Activated CD8-positive, alpha-beta T cell treated with anti-CD3 and anti-CD28 coated beads, Interleukin-2, amount 10 ng/mL, durations not matched to agents 7 days and 5 days (primary cell): ENCODE data around the gene IL15RA. TPM values are rescaled to one million over a fixed set of nuclear protein-coding genes. Genes with fewer than 3 reads are reported as not detected.
"Not testable (repeated sequence)": the region's sequence is repeated elsewhere in the genome, so short reads cannot be mapped to it uniquely, and the experiment has no call there.

Source experiments
- ATAC-seq: fragments of 150-1000 bp; cut with Tn5 transposase; one replicate; pipeline ENCODE4 v1.10.0; 2021; ENCODE audit warnings: moderate library complexity
- CTCF ChIA-PET: fragments of 350-600 bp; sonication (Branson Sonifier 250); formaldehyde crosslinking; loops from one replicate; lab custom pipeline; 2021; ENCODE audit warnings: antibody characterized with exemption; lab: Charles Lee
- POLR2A ChIA-PET: fragments of 350-600 bp; sonication (Branson Sonifier 250); formaldehyde crosslinking; loops from one replicate; lab custom pipeline; 2021; ENCODE audit warnings: antibody characterized with exemption; lab: Charles Lee
- DNase-seq: peaks from one replicate; pipeline ENCODE4 v3.0.0-alpha.2; 2020
- H3K27ac Mint-ChIP-seq: one replicate; pipeline ENCODE4 v1.8.0; 2021; ENCODE audit warnings: mild to moderate bottlenecking, mixed read lengths
- H3K27me3 Mint-ChIP-seq: one replicate; pipeline ENCODE4 v1.8.0; 2021; ENCODE audit warnings: low read depth, mixed read lengths
- H3K36me3 Mint-ChIP-seq: one replicate; pipeline ENCODE4 v1.8.0; 2021; ENCODE audit warnings: low read depth, mixed read lengths
- H3K4me1 Mint-ChIP-seq: one replicate; pipeline ENCODE4 v1.8.0; 2021; ENCODE audit warnings: low read depth, mixed read lengths
- H3K4me3 Mint-ChIP-seq: one replicate; pipeline ENCODE4 v1.8.0; 2021; ENCODE audit warnings: mild to moderate bottlenecking, mixed read lengths
- H3K9me3 Mint-ChIP-seq: one replicate; pipeline ENCODE4 v1.8.0; 2022; ENCODE audit warnings: mixed read lengths; ENCODE audit not compliant: insufficient read depth
- total RNA-seq, 2 experiments: library from RNA; stranded (reverse); gene quantifications; one replicate each; pipeline ENCODE4 v1.2.3, GENCODE V29; 2021

The IL15RA gene
- total RNA-seq, 2 experiments from 2014 or later = 17.2 to 18.1 TPM

DNA sequence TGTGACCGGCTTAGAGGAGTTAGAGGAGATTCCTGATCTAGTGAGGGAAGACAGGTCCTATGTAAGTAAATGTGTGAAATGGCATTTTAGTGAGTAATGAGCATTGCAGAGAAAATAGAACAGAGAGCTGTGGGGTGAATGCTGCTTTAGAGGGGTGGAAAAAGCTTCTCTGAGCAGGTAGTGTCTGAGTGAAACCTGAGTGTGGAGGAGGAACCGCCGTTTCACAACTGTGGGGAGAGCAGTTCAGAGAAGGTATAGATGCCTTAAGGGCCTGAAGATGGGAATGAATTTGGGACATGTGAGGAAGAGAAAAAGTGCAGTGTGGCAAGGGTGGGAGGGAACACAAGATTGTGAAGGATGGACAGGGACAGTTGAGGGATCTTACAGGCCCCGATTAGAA lies 65.7 kb downstream of the IL15RA start:
- no peaks in the 10 kb centered on the region for H3K4me1 Mint-ChIP-seq
- ATAC-seq (no peak), DNase-seq (no peak)
- H3K27me3 Mint-ChIP-seq = no peaks in the 10 kb centered on the region
- H3K27ac Mint-ChIP-seq = no peak overlapping the region
- H3K36me3 Mint-ChIP-seq = peaks cover 57% of the 10 kb centered on the region
- no peak overlapping the region for H3K4me3 Mint-ChIP-seq
- no peaks in the 10 kb centered on the region for H3K9me3 Mint-ChIP-seq
- ChIA-PET POLR2A (no interaction called here), CTCF (no interaction called here)

DNA sequence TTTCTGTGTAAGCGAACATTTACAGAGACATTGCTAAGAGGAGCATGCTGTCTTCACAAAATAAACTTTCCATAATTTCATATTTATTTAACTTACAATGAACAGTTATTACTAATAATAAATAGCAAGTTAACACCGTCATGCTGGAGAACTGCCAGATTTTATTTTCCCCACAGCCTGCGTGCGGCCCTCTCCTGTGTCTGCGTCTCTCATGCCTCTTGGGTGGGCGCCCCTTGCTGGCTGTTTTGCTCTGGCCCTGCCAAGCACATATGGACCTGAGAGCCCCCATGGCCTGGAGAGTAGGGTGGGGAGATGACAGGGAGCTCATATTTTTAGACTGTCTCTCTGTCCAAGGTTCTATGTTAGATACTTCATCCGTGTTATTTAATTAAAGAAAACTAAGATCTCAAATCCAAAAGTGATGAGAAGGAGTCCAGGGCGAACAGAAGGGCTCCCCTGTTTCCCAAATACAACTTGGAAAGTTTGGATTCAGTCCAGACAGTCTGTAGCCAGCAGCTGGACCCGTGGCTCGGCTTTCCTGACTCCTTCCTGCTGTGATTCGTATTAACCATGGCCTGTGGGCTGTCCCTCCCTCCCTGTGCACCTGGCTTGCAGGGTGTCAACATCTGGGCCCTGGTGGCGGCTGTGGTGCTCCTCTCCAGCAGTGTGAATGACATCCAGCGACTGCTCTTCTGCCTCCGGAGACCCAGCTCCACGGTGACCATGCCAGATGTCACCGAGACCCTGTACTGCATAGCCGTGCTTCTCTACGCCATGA lies 66.8 kb downstream of the IL15RA start:
- CTCF ChIA-PET = no interaction called here
- DNase-seq (no peak), ATAC-seq (no peak)
- POLR2A ChIA-PET = no interaction called here
- Mint-ChIP-seq H3K4me3 (no peak overlapping the region), H3K27me3 (no peaks in the 10 kb centered on the region), H3K27ac (no peak overlapping the region), H3K4me1 (peaks cover 2% of the 10 kb centered on the region), H3K36me3 (peaks cover 57% of the 10 kb centered on the region), H3K9me3 (no peaks in the 10 kb centered on the region)

DNA sequence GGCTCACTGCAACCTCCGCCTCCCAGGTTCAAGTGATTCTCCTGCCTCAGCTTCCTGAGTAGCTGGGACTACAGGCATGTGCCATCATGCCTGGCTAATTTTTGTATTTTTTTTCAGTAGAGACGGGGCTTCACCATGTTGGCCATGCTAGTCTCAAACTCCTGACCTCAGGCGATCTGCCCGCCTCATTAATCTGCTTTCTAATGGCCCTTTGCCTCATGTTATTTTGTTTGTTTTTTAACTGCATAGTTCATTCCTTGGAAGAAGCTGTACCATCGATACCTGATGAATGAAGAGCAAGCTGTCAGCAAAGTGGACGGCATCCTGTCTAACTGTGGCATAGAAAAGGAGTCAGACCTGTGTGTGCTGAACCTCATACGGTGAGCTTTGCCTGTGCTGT lies 68.7 kb downstream of the IL15RA start:
- H3K9me3 Mint-ChIP-seq, H3K4me1 Mint-ChIP-seq, H3K27ac Mint-ChIP-seq, H3K4me3 Mint-ChIP-seq, CTCF ChIA-PET, H3K27me3 Mint-ChIP-seq, ATAC-seq, DNase-seq: not testable (repeated sequence)
- POLR2A ChIA-PET = interaction anchor here (0.6 kb wide), 1 partner anchor 1425 kb away, joined by 3 read pairs; no protein-coding TSS in a partner anchor
- H3K36me3 Mint-ChIP-seq = peaks cover 51% of the 10 kb centered on the region

DNA sequence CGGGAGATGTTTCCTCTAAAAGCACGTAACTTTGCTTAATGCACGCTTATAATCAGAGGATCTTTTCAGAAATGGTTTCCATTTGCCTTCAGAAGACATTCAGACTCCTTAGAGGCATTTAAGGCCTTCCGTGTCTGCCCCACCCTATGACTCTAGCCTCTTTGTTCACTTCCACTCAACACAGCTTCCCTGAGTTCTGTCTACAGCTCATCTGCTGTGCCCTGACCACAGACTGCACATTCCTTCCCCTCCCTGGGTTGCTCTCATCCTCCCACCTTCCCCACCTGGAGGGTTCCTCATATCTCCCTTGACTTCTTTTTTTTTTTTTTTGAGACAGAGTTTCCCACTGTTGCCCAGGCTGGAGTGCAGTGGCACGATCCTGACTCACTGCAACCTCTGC lies 70.7 kb downstream of the IL15RA start:
- H3K4me3 Mint-ChIP-seq = no peak overlapping the region
- POLR2A ChIA-PET = interaction anchor here (0.7 kb wide), 1 partner anchor 11 kb away, joined by 3 read pairs; no protein-coding TSS in a partner anchor

DNA sequence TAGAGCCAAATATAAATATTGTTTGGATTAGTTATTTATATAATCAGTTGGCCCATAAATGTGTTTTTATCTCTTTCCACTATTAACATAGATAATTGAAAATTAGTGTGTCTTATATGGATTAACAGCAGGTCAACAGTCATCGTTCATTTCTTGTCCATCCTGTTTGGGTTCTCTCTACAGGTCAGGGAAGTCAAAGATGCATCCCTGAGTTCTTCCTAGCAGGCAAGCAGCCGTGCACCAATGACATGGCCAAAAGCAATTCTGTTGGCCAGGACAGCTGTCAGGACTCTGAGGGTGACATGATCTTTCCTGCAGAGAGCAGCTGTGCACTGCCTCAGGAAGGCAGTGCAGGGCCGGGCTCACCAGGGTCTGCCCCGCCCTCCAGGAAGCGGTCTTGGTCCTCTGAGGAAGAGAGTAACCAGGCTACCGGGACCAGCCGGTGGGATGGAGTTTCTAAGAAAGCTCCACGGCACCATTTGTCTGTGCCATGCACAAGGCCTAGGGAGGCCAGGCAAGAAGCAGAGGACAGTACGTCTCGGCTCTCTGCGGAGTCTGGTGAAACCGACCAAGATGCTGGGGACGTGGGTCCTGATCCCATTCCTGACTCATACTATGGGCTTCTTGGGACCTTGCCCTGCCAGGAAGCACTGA lies 71.4 kb downstream of the IL15RA start:
- Mint-ChIP-seq H3K4me3 (no peak overlapping the region), H3K4me1 (peaks cover 8% of the 10 kb centered on the region), H3K27me3 (no peaks in the 10 kb centered on the region), H3K9me3 (no peaks in the 10 kb centered on the region), H3K36me3 (peaks cover 50% of the 10 kb centered on the region), H3K27ac (no peak overlapping the region)
- CTCF ChIA-PET = no interaction called here
- DNase-seq = no peak
- POLR2A ChIA-PET = no interaction called here
- no peak for ATAC-seq

More for the DNA sequence above, 70.7 kb downstream of the IL15RA start:
- no peaks in the 10 kb centered on the region for H3K27me3 Mint-ChIP-seq
- H3K36me3 Mint-ChIP-seq = peaks cover 51% of the 10 kb centered on the region
- H3K4me1 Mint-ChIP-seq = peaks cover 8% of the 10 kb centered on the region
- no peaks in the 10 kb centered on the region for H3K9me3 Mint-ChIP-seq
- ATAC-seq (no peak), DNase-seq (no peak)
- CTCF ChIA-PET = no interaction called here
- H3K27ac Mint-ChIP-seq = no peak overlapping the region

DNA sequence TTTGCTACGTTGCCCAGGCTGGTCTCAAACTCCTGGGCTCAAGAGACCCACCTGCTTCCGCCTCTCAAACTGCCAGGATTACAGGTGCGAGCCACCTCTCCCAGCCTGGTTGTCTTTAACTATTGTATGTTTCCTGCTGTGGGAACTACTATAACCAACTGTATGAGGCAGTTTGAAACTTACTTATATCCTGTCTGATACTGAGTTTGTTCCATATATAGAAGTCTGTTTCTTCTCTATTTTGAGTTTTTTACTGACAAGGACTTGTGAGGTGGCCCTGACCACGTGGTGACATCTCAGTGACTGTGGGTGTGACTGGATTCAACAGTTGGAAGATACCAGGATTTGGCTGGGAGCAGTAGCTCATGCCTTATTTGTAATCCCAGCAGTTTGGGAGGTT lies 73.1 kb downstream of the IL15RA start:
- ChIA-PET CTCF (interaction anchor here (1.4 kb wide), 1 partner anchor 10 kb away, joined by 3 read pairs; no protein-coding TSS in a partner anchor), POLR2A (interaction anchor here (2.1 kb wide), 1 partner anchor 14 kb away, joined by 7 read pairs; no protein-coding TSS in a partner anchor)
- Mint-ChIP-seq H3K27ac (peak overlapping the region; percentile 28), H3K9me3 (no peaks in the 10 kb centered on the region), H3K4me3 (no peak overlapping the region), H3K27me3 (no peaks in the 10 kb centered on the region), H3K4me1 (peaks cover 8% of the 10 kb centered on the region), H3K36me3 (peaks cover 42% of the 10 kb centered on the region)
- DNase-seq = no peak
- peak; percentile 23 for ATAC-seq

DNA sequence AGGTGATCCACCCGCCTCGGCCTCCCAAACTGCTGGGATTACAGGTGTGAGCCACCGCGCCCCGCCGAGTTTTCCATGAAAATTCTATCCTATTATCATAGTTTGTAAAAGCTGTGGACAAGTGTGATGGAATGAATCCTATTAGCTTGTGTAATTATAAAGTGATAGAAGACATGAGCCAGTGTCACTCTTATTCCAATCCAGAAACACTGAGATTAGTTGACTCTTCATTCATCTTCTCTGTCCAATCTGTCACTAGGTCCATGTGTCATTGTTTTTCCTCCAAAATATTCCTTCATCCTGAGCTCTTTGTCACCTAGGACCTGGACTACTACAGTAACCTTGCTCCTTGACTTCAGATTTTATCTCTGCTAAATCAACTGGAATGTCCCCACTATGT lies 73.8 kb downstream of the IL15RA start:
- H3K9me3 Mint-ChIP-seq = no peaks in the 10 kb centered on the region
- H3K4me3 Mint-ChIP-seq = no peak overlapping the region
- ATAC-seq (no peak), DNase-seq (no peak)
- ChIA-PET POLR2A (interaction anchor here (0.6 to 2.1 kb wide), 2 partner anchors 13 to 100 kb away, joined by 3 to 7 read pairs; no protein-coding TSS in a partner anchor), CTCF (interaction anchor here (1.4 kb wide), 1 partner anchor 9 kb away, joined by 3 read pairs; no protein-coding TSS in a partner anchor)
- H3K27ac Mint-ChIP-seq = no peak overlapping the region
- H3K36me3 Mint-ChIP-seq = peaks cover 36% of the 10 kb centered on the region
- H3K4me1 Mint-ChIP-seq = peaks cover 8% of the 10 kb centered on the region
- no peaks in the 10 kb centered on the region for H3K27me3 Mint-ChIP-seq

DNA sequence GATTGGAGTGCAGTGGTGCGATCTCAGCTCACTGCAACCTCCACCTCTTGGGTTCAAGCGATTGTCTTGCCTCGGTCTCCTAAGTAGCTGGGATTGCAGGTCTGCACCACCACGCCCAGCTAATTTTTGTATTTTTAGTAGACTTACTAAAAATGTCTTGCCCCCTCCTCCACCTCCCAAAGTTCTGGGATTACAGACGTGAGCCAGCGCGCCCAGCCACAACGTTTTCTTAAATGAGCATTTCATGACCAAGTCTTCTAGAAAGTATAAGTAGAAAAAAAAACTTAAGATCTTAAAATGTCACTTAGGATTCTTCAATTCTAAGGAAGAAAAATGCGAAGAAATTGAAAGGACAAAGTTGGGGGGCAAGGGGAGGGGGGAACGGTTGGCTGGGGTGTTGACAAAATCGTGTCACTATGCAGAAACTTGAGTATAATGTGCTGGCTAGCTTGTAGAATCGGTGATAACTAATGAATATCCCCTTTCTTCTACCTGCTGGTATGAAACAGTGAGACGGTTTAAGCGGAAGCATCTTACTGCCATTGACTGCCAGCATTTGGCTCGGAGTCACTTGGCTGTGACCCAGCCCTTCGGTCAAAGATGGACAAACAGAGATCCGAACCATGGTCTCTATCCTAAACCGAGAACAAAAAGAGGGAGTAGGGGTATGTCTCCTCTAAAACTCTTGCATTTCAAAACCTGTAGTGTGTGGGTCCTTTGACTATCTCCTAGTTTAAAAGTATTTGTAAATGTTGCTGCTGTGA lies 74.7 kb downstream of the IL15RA start:
- H3K36me3 Mint-ChIP-seq = peaks cover 37% of the 10 kb centered on the region
- no peaks in the 10 kb centered on the region for H3K27me3 Mint-ChIP-seq
- H3K4me3 Mint-ChIP-seq = no peak overlapping the region
- peaks cover 8% of the 10 kb centered on the region for H3K4me1 Mint-ChIP-seq
- ATAC-seq = no peak
- POLR2A ChIA-PET = interaction anchor here (0.6 to 2.1 kb wide), 2 partner anchors 12 to 99 kb away, joined by 3 to 7 read pairs; no protein-coding TSS in a partner anchor
- H3K27ac Mint-ChIP-seq = no peak overlapping the region
- CTCF ChIA-PET = interaction anchor here (1.4 kb wide), 1 partner anchor 8 kb away, joined by 3 read pairs; no protein-coding TSS in a partner anchor
- DNase-seq = no peak
- peaks cover 5% of the 10 kb centered on the region for H3K9me3 Mint-ChIP-seq

Other genes with a start within 250 kb of the IL15RA start
- gene GDI2, start 164.1 kb downstream of the IL15RA start, total RNA-seq = 100 to 1,000 TPM; 237 to 243 TPM
- gene ANKRD16, start 87.7 kb downstream of the IL15RA start, total RNA-seq = 1 to 10 TPM; 5.2 to 5.7 TPM
- gene FBH1, start 87.3 kb downstream of the IL15RA start, total RNA-seq = 10 to 100 TPM; 62.6 to 64.4 TPM
- gene IL2RA, start 84.8 kb upstream of the IL15RA start, total RNA-seq = 100 to 1,000 TPM; 174 to 177 TPM
- 100 to 1,000 TPM; 213 to 217 TPM for gene RBM17, start 111.5 kb upstream of the IL15RA start, total RNA-seq
- 10 to 100 TPM; 93.0 to 97.3 TPM for gene PFKFB3, start 225.4 kb upstream of the IL15RA start, total RNA-seq